ENCODE data around the gene SIRT6.
"Not testable (repeated sequence)": the region's sequence is repeated elsewhere in the genome, so short reads cannot be mapped to it uniquely, and the experiment has no call there.

Gene SIRT6

GRCh38 chr19:4138445-4138844 lies 43.9 kb downstream of the SIRT6 start:
- no peak for DNase-seq (ENCODE audit: low read depth in 2 of 3, low spot score in 1 of 3)

DNA sequence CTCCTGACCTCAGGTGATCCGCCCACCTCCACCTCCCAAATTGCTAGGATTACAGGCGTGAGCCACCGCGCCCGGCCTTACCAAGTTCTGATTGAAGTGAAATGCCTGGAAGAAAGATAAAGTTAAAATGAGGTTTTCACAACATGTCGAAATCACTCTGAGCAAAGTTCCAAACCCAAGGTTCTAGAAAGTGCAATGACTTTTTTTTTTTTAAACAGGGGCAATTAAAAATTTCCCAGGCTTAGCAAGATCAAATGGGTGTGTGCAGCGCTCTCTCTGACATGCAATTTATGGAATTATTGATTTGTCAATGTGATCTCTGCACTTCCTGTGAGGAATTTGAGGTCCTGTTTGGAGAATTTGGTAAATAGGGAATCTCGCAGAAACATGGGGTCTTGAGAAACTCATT lies 45.7 kb downstream of the SIRT6 start:
- no peak for DNase-seq (ENCODE audit: low read depth in 2 of 3, low spot score in 1 of 3)

DNA sequence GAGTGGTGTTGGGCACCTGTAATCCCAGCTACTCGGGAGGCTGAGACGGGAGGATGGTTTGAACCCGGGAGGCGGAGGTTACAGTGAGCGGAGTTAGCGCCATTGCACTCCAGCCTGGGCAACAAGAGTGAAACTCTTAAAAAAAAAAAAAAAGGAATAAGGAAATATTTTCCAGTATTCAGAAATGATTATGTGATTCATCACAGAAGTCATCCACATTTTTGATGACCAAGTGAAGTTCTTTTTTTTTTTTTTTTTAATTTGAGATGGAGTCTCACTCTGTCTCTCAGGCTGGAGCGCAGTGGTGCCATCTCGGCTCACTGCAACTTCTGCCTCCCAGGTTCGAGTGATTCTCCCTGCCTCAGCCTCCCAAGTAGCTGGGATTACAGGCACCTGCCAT lies 47.0 kb downstream of the SIRT6 start:
- not testable (repeated sequence) for DNase-seq (ENCODE audit: low read depth in 2 of 3, low spot score in 1 of 3)

DNA sequence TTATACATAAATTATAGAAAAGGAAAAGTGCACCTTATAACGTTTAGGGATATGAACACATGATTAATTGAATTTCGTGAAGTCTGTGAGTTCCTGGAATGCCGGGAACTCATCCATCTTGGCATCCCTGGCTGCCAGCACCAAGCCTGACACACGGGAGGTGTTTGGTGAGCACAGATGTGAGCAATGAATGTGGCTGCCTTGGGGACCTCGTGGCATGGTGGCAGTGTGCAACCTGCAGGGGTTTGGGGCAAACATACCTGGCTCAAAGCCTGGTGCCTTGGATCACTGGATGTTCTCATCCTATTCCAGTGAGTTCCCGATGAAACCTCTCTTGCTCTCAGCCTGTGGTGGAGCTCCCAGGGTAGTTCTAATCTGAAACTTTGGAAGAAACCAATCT lies 48.0 kb downstream of the SIRT6 start:
- no peak for DNase-seq (ENCODE audit: low read depth in 2 of 3, low spot score in 1 of 3)

GRCh38 chr19:4130744-4131438 lies 51.5 kb downstream of the SIRT6 start:
- no peak for DNase-seq (ENCODE audit: low read depth in 2 of 3, low spot score in 1 of 3)

DNA sequence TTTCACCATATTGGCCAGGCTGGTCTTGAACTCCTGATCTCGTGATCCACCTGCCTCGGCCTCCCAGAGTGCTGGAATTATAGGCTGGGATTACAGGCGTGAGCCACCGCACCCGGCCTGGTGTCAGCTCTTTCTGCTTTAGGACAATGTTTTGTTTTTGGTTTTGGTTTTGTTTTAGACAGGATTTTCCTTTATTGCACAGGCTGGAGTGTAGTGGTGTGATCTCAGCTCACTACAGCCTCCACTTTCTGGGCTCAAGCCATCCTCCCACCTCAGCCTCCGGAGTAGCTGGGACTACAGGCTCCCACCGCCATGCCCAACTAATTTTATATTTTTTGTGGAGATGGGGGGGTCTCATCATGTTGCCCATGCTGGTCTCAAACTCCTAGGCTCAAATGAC lies 53.3 kb downstream of the SIRT6 start:
- not testable (repeated sequence) for DNase-seq (ENCODE audit: low read depth in 2 of 3, low spot score in 1 of 3)

- DNase-seq (ENCODE audit: low read depth in 2 of 3, low spot score in 1 of 3), result not testable (repeated sequence)
These were observed 55.0 kb downstream of the SIRT6 start for GRCh38 chr19:4127322-4127721.

- no peak for DNase-seq (ENCODE audit: low read depth in 2 of 3, low spot score in 1 of 3)
These were observed 57.7 kb downstream of the SIRT6 start for GRCh38 chr19:4124638-4125037.

All from stimulated activated CD4-positive, alpha-beta T cell treated with anti-CD3 and anti-CD28 coated beads, Interleukin-12 subunit alpha, Interleukin-12 subunit beta, amount 100 ng/mL, for 48 hours (primary cell).